Stimulated activated CD4-positive, alpha-beta T cell treated with anti-CD3 and anti-CD28 coated beads, Interleukin-12 subunit alpha, Interleukin-12 subunit beta, amount 100 ng/mL, for 48 hours (primary cell): ENCODE data around the gene EWSR1.

ENCODE experiments used
- DNase-seq, 3 donors: peaks; one replicate each; pipeline ENCODE4 v3.0.0-alpha.2; 2020; ENCODE audit warnings: low read depth in 2 of 3, low spot score in 1 of 3

The EWSR1 gene

DNA sequence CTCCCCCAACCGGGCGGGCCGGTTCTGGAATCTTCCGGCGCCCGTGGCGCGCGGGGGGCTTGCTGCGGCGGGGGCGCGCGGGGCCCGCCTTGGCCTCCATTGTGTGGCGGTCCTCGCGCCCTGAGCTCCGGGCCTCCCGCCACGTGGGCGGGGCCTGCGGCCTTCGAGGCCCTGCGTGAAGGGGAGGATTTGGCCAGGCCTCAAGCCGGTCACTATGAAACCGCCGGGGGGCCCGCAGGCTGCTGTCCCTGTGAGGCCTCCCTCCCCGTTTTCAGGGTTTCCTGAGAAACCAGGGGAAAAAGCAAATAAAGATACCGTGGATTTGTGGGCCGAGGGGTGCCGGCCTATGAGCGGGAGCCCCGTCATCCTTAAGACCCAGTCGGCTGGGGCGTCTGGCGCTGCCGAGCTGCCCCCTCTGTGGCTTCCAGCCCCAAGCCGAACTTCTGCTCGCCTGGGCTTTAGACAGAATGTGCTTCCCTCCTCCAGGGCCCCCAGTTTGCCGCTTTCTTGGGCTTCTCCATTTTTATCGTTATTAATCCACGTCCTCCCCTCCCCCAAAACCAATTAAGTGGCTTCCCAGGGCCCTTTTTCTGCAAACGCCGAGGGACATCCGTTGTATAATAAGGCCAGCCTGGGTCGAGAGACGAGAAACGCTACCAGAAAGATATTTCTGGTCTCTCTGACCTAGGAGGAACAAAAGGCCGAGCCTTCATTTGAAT, 602 bp downstream of the EWSR1 start:
- peak in 2 of 3 donors; percentile 21 to 29 for DNase-seq

DNA sequence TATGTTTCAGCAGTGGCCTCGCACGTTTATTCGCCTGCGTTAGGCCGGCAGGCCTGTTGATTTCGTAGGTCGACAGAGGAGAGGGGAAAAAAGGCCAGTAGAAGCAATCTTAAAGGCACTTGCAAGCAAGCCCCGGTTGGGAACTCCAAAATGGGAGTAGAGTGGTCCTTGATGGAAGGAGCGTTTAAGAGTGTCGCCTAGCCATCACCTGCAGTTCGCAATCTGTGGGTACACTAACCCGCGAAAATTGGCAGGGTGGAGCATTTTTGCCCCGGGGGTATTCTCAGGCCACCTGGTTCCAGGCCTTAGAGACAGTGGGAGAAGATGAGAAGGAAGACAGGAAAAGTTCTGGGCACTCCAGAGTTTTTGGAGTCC, 1.1 kb downstream of the EWSR1 start:
- no peak for DNase-seq

DNA sequence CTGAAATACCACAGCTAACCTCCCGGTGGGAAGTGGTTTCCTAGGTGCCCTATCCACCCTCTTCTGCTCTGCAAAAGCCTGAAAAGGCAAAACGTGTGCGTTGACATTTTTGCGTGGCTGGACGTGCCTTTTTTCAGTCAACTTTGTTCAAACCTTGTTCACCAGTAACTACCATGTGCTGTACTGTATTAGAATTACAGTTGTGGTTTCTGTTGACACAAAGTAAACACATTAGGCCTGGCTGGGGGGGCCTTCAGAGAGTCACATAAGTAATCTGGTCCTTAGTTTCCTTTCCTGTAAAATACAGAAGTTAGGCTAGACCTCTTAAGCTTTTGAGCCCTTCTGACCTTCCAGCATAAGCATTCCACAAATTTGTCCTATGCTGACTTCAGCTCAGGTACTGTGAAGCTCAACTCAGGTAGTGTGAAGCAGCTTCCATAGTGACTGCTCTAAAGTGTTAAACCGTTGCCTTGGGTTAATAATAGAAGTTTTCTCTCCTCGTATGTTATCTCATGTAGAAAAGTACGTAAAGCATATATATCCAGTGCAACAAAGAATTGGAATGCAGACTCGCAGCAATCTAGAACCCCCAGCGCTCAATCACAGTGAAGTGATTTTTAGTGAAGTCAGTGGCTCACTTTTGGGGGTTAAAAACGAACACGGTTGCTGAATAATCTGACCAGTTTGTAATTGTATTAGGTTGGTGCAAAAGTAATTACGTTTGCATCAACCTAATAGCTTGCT, 1.8 kb downstream of the EWSR1 start:
- DNase-seq: no peak

DNA sequence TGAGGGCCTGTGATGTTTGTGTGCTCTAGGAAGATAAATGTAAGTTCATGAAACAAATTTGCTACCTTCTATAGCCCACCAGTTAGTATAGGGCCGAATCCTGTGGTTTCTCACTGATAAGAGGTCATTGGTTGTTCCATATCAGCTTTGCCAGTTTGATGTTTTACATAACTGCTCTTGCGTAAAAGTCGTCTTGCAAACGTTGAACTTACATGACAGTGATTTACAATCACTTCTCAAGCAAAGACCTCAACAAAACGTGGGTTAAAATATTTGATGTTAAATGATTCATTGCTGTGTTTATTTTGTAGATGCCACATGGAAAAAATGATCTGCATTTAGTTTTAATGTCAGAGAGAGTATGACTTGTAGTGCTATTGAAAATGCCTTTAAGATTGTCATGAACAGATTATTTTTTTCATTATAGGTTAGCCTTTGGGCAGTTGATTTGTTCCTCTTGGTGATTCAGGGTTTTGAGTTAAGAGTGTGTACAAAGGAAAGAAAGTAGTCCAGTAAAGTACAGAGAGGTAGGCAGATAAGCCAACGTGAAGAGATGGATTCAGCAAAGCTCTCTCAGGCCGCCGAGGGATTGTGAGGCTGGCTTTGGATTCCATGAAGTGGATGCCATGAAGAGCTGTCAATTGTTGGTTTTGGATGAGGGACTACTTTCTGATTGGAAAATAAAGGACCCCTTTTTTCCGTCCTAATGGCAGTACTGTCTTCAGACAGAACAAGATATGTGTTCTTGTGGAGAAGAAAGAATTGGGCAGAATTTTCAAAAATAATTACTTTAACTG, 2.6 kb downstream of the EWSR1 start:
- DNase-seq: no peak

DNA sequence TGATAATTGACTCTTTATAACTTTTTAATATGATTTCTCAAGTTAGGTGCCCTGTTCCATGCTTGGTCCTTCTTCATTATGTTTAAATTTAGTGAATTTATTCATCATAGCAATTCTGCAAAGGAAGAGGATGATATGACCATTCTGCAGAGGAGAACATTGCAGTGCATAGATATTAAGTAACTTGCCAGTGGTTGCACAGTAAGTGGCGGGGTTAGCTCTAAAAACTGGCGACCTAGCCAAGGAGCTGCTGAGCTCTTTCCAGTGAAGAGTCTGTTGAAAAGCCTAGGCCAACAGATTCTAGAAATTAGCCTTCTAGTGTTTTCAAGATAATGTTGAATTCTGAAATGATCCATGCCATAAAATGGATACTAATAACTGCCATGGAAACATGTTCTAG, 4.6 kb downstream of the EWSR1 start:
- DNase-seq: no peak

DNA sequence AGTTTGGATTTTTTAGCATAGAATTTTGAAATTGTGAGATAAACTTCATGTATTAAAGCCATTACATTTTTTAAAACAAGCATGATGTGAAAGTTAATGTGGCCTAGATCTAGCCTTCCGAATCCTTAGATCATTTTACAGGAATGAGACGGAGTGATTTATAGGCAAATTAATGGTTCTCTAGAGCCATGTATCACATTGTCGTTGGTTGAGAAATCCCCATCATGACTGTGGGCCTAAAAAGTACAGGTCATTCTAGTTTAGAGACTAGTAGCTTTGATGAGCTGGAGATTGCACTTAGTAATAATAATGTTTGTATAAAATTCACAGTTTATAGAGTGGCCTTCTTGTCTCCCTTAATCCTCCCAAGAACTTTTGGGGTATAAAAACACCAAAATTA, 7.1 kb downstream of the EWSR1 start:
- DNase-seq: no peak

DNA sequence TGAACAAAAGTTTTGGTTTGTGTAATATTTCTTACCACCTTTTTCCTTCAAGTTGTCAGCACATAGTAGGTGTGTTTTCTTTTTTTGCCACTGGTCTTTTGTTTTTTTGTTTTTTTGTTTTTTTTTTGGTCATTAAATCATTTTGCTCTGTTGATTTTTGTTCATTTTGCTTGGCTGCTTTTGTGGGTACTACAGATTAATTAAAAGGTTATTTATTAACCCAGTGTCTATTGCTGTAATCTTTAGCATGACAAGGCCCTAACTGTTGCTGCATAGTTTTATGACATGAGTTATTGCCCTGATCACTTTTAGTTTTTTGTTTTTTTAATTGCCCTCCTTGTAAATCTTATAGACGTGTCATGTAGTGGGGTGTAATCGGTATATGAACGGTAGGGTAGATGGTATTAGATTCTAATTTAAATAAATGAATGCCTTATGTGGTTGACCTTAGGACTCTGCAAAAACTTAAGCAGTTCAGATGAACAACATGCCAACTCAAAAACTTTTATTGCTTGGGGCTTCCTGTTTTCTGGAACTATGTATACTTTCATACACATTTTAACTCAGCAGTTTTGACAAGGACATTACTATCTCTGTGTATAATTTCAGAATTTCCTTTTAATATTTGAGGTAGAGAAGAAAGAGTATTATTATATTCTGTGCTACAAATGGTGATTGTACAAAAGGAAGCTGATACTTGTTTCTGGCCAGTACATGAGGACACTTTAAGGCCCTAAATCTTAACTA, 7.9 kb downstream of the EWSR1 start:
- no peak for DNase-seq

DNA sequence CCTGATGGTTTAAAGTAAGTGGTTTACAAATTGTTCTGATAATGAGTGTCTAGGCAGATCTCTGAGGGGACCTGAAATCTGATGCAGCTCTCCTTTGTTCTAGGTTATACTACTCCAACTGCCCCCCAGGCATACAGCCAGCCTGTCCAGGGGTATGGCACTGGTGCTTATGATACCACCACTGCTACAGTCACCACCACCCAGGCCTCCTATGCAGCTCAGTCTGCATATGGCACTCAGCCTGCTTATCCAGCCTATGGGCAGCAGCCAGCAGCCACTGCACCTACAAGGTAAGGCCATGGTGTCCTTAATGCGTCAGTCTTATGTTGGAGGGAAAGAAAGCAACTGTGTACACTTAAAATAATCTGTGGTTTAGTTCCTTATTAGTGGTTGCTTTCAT, 9.9 kb downstream of the EWSR1 start:
- DNase-seq: no peak

DNA sequence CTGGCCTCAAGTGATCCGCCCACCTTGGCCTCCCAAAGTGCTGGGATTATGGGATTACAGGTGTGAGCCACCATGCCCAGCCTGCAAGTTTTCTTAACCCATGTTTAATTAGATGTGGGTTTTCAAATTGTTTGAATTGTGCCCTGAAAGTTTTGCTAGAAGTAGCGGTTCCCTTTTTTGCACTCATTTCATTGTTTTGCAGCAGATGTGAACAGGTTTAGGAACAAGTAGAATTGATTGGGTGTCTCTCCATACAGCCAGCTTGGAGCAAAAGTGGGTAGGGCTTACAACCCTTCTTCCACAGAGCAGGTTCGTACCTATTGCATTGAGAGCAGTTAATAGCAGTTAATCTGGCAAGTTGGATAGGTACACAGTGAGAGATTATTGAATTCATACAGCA, 16.1 kb downstream of the EWSR1 start:
- DNase-seq: no peak

DNA sequence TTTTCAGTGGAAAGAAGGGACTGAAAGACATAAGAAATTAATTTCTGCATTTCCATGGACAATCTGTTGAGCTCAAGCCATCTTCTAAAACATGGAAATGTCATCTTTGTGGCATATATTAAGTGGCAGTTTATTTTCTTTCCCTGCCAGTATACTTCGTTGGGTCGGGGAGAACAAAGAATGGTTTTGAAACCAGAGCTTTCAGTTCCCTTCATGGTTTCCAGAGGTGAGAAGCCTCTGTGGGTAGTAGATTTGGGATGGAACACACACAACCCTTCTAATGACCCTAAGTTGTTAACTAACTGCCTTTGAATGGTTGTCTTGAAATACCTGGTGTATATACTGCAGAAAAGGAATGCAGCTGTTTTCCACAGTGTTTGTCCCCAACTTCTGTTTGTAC, 20.8 kb downstream of the EWSR1 start:
- no peak for DNase-seq

DNA sequence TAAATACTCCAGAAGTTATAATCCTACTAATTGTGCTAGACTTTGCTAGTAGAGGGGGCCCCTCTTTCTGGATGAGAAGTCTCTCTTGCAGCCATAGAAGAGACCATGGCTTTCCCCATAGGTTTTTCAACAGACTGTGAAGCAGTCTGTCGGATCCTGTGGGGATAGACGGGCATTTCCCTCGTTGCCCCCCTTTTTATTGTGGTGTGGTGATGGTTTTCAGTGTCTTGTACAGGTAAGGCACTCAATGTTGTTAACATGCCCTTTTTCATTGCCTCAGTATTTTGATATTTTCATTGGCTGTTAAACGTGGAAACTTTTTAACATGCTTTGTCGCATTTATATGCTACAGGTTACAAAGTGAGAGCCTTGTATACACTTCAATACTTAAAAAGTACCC, 22.0 kb downstream of the EWSR1 start:
- no peak for DNase-seq

DNA sequence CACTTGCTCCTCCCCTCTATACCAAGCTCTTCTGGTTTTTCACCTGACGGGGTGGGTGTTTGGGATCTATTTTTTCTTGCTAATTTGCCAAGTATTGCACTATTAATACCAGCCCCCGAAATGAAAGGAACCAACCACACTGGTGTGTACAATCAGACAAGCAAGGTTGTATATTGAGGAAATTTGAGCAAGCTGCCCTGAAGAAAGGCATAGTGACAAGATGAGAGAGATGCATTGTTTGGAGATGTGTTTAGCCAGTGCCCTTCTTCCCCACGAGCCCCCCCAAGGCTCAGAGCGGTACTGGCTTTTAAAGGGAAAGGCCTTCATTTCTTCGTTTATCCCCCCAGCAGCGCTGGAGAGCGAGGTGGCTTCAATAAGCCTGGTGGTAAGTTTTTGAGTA, 23.1 kb downstream of the EWSR1 start:
- no peak for DNase-seq

DNA sequence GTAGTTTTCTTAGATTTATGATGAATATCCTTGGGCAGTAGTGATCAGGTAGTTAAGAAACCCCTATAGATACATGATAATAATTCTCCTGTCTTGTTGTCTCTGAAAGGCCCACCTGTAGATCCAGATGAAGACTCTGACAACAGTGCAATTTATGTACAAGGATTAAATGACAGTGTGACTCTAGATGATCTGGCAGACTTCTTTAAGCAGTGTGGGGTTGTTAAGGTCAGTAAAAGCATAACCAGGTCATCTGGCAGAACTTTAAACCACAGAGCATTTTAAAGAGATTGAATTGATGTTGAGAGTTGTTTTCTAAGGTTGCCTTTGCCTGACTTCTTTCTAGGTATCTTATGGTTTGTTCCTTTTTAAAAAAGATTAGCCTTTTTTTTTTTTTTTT, 24.3 kb downstream of the EWSR1 start:
- DNase-seq: no peak

DNA sequence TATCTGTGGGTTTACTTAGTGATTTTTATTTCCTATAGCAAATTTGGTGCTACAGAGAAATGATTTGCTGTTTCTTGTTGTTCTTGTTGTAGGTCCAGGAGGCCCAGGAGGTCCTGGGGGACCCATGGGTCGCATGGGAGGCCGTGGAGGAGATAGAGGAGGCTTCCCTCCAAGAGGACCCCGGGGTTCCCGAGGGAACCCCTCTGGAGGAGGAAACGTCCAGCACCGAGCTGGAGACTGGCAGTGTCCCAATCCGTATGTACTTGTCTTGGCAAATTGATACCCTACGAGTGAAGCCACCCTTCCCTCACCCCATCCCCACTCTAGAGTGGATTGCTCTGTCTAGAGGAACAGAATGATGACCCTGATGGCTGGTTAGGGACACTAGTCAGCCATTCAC, 30.6 kb downstream of the EWSR1 start:
- DNase-seq: no peak

DNA sequence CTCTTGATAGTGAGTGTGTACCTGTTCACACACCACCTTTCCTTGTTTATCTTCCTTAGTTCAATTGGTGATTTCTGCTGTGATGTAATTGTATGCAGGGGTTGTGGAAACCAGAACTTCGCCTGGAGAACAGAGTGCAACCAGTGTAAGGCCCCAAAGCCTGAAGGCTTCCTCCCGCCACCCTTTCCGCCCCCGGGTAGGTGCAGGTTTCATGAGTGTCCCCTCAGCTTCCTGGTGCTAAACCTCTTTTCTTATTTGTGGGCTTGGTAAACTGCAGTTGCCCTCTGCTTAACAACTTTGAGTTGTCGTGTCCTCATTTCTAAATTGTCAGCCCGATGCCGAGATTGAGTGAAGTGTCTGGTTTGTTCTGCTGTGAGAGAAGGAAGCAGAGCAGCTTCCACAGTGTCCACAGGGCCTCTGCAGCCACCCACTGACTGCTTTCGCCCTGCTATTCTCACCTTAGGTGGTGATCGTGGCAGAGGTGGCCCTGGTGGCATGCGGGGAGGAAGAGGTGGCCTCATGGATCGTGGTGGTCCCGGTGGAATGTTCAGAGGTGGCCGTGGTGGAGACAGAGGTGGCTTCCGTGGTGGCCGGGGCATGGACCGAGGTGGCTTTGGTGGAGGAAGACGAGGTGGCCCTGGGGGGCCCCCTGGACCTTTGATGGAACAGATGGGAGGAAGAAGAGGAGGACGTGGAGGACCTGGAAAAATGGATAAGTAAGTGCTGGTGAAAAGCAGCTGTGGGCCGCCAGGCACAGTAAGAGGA, 31.2 kb downstream of the EWSR1 start:
- no peak for DNase-seq

DNA sequence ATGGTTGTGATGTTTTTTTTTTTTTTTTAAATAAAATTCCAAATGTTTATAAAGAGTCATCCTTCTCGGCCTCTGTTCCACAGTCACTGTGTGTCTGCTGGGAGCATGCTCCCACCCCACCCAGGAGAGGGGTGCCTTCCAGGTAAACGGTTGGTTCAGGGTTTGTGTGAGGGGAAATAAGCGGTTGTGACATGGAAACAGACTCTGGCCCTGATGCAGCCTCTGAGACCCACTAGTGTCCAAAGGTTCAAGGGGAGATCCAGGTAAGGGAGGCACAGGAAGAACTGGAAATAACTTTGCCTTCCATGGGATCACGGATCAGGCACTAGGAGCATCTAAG, 32.4 kb downstream of the EWSR1 start:
- DNase-seq: no peak

DNA sequence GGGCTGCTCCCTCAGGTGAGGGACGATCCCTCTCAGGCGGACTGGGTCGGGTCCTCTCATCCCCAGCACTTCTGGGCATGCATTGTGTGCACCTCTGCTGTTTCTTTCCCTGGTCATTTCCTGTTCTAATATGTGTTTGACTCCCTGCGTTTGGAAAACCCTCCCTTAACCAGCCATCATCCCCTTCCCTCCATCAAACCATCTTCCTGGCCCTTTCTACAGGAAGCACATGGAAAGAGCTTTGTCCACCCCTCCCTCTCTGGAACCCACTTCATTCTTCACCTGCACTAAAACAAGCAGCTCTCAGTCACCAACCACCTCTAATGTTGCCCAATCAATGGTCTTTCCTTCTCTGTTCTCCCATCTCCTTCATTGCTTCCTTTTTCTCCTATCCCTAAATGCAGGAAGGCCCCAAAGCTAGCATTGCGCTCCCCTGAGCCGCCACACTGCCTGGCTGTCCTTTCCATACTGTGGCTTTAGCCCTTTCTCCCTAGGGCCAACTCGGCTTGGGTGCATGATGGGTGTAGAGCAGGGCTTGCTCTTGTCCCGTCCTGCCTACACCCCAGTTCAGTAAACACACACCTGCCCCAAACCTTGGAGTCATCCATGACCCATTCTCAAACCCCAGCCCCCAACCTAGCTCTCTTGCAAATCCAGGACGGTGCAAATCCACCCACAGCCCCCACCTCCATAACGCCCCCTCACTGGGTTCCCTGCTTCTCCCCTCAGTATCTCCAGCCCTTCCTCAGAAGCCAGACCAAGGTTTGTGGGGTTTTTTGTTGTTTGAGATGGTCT, 32.9 kb downstream of the EWSR1 start:
- DNase-seq: no peak

DNA sequence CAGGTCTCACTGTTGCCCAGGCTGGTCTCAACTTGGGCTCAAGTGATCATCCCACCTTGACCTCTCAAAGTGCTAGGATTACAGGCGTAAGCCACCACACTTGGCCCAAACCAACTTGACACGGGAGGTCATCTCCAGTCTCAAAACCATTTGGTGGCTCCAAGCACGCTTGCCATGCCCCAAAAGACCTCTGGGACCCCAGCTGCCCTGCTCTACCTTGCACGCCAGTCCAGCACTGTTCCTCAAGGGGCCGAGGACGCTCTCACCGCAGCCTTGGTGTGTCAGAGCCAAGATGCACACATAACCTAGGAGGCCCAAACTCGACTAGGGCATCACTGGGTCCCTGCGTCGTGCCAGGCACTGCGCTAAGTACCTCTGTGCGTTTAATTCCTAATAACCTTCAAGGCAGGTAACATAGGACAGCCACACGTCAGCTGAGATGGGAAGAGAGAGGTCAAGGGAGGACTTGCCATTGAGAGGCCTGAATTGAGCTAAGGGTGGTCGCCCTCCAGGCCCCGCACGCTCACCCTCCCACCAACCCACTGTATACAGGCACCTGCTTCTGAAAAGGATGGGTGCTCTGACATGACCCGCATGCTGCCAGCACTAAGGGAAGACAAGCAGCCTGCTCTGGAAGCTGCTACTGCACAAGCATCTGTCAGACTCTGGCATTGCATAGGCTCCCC, 33.8 kb downstream of the EWSR1 start:
- DNase-seq: no peak

DNA sequence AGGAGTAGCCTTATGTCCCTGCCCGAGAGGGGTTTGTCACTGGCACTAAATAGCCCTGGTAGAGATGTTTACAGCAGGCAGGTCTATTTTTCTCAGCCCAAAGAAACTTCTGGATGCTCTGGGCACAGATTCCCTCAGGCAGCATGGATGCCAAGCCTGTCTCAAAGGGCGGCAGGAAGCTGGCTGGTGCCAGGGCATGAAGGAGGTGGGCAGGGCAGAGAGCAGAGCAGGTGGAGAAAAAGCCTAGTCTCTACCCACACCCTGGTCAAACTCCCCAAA, 34.3 kb downstream of the EWSR1 start:
- no peak for DNase-seq
